Measurements from ENCODE around the gene SRMS. TPM values are rescaled to one million over a fixed set of nuclear protein-coding genes. Genes with fewer than 3 reads are reported as not detected.

The SRMS gene
- total and polyA plus RNA-seq, 8 donors: 0.08 to 0.27 (median 0.18) TPM; not detected in 3

DNA sequence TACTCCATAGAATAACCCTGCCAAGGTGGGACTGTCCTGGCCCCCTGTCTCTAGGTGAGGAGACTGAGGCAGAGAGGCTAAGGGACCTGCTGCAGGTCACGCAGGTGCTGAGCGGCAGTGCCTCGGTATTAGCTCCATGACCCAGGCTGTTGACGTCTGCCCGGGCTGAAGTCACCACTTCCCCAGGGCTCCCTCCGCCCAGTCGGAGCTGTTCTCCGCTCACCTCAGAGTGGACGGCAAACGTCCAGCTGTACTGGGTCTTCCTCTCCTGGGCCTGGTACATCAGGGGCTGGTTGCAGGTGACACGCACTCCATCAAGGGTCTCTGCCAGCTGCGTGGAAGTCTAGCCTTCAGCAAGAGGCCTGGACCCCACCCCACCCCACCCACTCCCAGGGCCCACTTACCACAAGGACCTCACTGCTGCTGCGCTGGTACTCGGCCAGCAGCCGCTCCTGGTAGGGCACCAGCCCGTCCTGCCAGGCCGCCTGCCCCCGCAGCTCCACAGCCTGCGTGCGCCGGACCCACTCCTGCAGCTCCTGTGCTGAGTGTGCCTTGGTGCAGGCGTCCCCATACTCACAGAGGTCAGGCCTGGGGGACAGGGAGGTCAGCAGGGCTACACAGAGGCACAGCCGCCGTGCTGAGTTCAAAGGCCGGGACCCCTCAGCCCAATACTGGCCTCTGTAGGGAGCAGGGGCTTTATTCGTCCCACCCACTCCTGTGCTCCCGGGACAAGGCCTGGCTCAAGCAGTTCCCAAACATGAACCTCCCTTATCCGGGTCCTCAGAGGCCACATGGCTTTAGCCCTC, 22.9 kb upstream of the SRMS start:
- Histone ChIP-seq H3K36me3 (peaks cover 0 to 66% of the 10 kb centered on the region in 2 donors), H3K4me1 (peaks cover 0 to 65% of the 10 kb centered on the region in 2 donors), H3K4me3 (no peak overlapping the region), H3K27me3 (peaks cover 0 to 31% of the 10 kb centered on the region in 2 donors), H3K9me3 (no peaks in the 10 kb centered on the region), H3K27ac (no peak overlapping the region)
- no peak for ATAC-seq
- intact Hi-C loops (cut with DNase I): no loop called here
- no peak for DNase-seq
- no peak for TF ChIP-seq CTCF (IDR thresholded peaks at IDR 0.05)

DNA sequence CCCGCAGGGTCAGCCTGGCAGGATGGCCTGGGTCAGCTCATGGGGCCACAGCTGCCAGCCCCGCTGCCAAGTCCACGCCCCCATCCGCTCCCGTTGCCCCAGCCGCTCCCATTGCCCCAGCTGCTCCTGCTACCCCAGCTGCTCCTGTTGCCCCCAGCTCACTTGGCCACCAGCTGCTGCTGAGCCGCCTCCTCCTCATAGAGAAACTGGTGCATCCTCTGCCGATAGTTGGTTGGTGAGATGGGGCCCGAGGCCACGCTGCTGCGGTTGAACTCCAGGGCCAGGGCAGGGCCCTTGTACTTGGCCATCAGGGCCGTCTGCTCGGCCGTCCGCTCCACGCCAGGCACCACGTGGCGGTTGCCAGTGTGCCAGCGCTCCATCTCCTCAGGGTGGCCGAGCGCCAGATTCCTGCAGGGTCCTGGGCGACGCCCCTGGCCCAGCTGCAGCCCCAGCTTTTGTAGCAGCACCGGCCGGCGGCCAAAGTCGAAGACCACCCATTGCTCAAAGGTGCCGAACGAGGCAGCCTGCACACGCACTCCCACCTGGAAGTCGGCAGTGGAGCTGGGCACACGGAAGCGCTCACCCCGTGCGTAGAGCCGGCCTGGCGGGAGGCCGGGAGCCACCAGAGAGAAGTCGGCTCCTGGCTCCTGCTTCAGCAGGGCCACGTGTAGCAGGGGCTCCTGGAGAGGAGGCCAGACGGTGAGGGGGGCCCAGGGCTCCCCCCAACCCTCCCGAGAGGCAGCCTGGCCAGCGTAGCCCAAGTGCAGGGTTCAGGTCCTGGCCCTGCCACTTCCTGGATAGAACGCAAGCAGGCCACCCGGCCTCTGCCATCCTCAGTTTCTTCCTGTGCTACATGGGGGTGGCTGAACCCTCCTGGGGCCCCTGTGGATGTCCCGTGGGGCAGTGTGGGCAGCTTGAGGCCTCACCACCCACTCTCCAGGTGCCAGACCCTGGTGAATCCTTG, 21.7 kb upstream of the SRMS start:
- Histone ChIP-seq H3K27ac (peak overlapping the region in 1 of 2 donors; percentile 68), H3K4me3 (no peak overlapping the region), H3K36me3 (peaks cover 0 to 78% of the 10 kb centered on the region in 2 donors), H3K27me3 (peaks cover 0 to 30% of the 10 kb centered on the region in 2 donors), H3K4me1 (peaks cover 0 to 53% of the 10 kb centered on the region in 2 donors), H3K9me3 (no peaks in the 10 kb centered on the region)
- TF ChIP-seq CTCF (IDR thresholded peaks at IDR 0.05): no peak
- ATAC-seq: no peak
- peak in 1 of 4 donors; percentile 80 for DNase-seq
- intact Hi-C loops (cut with DNase I): no loop called here

- Histone ChIP-seq H3K9me3 (no peaks in the 10 kb centered on the region), H3K4me1 (peaks cover 0 to 51% of the 10 kb centered on the region in 2 donors), H3K36me3 (peaks cover 0 to 87% of the 10 kb centered on the region in 2 donors), H3K27me3 (peaks cover 0 to 39% of the 10 kb centered on the region in 2 donors), H3K4me3 (peak overlapping the region in 1 of 2 donors; percentile 13), H3K27ac (peak overlapping the region in 1 of 2 donors; percentile 68)
- ATAC-seq (no peak), DNase-seq (peak in 1 of 4 donors; percentile 85)
- TF ChIP-seq CTCF (IDR thresholded peaks at IDR 0.05): no peak
- intact Hi-C loops (cut with DNase I): no loop called here
These were observed 20.8 kb upstream of the SRMS start for GRCh38 chr20:63568170-63568981.

- no peak for TF ChIP-seq CTCF (IDR thresholded peaks at IDR 0.05)
- H3K36me3 ChIP-seq: peaks cover 0 to 91% of the 10 kb centered on the region in 2 donors
- peak in 2 of 4 donors; percentile 81 to 92 for DNase-seq
- intact Hi-C loops (cut with DNase I): no loop called here
- H3K9me3 ChIP-seq: no peaks in the 10 kb centered on the region
- peak overlapping the region in 1 of 2 donors; percentile 13 for H3K4me3 ChIP-seq
- ATAC-seq: peak; percentile 61
- H3K27me3 ChIP-seq: peaks cover 0 to 39% of the 10 kb centered on the region in 2 donors
- peak overlapping the region in 1 of 2 donors; percentile 68 for H3K27ac ChIP-seq
- H3K4me1 ChIP-seq: peaks cover 0 to 43% of the 10 kb centered on the region in 2 donors
These were observed 20.0 kb upstream of the SRMS start for GRCh38 chr20:63567386-63568169.
